H4 (cell line): Measurements from ENCODE around the gene NLRP12. TPM values are rescaled to one million over a fixed set of nuclear protein-coding genes. Genes with fewer than 3 reads are reported as not detected.
"Not testable (repeated sequence)": the region's sequence is repeated elsewhere in the genome, so short reads cannot be mapped to it uniquely, and the experiment has no call there.

ENCODE experiments used
- DNase-seq: peaks from one replicate; pipeline ENCODE4 v3.0.0-alpha.2; 2015; ENCODE audit warnings: low spot score
- total RNA-seq: library from RNA; depleted of rRNA; stranded (reverse); fragments of >200 nt; shearing (Covaris generic); gene quantifications from 2 replicates; pipeline ENCODE4 v1.2.3, GENCODE V29; 2014

The NLRP12 gene
- total RNA-seq, 1 experiment from 2014 or later = 0.31 TPM

DNA sequence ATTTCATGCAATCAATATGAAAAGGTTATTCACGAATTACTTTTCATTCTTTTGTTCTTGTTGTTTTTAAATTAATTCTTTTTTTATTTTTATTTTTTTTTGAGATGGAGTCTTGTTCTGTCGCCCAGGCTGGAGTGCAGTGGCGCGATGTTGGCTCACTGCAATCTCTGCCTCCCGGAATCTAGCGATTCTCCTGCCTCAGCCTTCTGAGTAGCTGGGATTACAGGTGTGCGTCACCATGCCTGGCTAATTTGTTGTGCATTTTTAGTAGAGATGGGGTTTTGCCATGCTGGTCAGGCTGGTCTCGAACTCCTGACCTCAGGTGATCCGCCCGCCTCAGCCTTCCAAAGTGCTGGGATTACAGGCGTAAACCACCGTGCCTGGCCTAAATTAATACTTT lies 16.1 kb upstream of the NLRP12 start:
- not testable (repeated sequence) for DNase-seq

DNA sequence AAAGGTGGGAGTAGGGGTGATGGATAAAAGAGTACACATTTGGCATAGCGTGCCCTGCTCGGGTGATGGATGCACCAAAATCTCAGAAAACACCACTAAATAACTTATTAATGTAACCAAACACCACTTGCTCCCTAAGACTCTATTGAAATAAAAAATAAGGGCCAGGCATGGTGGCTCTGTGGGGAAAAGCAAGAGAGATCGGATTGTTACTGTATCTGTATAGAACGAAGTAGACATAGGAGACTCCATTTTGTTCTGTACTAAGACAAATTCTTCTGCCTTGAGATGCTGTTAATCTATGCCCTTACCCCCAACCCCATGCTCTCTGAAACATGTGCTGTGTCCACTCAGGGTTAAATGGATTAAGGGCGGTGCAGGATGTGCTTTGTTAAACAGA lies 14.3 kb upstream of the NLRP12 start:
- not testable (repeated sequence) for DNase-seq

DNA sequence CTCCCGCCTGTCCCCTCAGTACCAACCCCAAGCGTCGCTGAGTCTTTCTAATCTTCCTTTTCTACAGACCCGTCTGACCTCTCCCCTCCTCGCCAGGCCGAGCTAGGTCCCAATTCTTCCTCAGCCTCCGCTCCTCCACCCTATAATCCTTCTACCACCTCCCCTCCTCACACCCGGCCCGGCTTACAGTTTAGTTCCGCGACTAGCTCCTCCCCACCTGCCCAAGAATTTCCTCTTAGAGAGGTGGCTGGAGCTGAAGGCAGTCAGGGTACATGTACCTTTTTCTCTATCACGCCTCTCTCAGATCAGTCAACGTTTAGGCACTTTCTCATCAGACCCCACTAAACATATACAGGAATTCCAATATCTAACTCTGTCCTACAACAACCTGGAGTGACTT lies 8.7 kb upstream of the NLRP12 start:
- DNase-seq = not testable (repeated sequence)

DNA sequence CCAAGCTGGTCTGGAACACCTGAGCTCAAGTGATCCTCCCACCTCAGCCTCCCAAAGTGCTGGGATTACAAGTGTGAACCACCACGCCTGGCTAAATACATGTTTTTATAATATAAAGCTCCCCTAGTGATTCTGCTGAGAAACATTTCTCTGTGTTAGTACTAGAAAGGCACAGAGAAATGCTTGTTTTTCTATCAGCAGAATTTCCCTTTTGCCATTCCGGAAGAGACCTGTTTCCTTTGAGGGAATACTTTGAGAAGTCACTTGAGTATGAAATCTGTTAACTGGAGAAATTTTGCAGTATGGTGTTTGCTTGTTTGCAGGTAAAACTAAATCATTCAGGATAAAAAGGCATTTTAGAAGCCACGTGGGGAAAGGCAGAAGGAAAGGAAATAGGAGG lies 4.4 kb upstream of the NLRP12 start:
- DNase-seq = no peak

DNA sequence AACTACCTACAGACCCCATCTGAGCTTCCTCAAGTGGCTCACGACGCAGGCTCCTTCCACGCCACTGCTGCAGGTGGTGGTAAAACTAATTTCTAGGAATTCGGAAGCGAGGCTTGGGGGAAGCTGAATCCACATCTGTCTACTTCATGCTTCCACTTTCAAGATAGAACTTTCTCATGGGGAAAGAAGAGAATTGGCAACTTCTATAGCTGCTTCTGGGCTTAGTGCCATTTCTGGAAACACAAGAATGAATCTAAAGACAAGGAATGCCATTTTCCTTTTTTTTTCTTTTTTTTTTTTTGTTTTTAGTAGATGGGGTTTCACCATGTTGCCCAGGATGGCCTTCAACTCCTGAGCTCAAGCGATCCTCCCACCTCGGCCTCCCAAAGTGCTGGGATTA lies 2.8 kb upstream of the NLRP12 start:
- DNase-seq = no peak

DNA sequence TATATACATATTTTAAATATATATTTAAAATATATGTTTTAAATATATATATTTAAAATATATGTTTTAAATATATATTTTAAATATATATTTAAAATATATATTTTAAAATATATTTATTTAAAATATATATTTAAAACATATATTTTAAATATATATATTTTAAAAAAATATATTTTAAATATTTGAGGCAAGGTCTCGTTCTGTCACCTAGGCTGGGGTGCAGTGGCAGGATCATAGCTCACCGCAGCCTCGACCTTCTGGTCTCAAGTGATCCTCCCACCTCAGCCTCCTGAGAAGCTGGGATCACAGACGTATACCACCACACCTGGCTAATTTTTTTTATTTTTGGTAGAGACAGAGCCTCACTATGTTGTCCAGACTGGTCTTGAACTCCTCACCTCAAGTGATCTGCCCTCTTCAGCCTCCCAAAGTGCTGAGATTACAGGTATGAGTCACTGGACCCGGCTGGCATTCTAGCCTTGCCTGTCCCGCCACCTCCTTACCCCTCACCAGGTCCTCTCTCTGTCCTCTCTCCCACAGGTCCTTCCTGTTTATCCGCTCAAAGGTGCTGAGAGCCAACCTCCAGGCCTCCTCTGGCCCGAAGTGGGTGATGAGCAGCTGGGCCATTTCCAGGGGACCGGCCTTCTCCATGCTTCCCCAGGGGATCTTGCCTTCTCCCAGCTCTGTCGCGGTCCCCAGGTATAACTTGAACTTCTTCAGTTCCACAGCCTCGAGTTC lies 564 bp downstream of the NLRP12 start:
- DNase-seq = no peak

DNA sequence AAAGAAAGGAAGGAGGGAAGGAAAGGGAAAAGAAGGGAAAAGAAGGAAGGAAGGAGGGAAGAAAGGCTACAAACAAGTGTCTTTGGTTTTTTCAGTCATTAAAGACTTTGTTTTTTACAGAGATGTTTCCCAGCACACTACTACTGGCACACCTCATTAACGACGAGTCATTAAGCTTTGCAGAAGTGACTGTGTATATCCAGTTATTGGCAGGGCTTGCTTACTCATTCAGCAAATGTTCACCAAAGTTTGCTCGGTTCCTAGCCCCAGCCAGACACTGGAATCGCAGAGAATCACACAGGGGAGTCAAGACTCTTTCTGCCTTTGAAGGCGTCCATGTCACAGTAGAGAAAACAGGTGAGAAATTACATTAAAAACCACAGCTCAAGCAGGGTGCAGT lies 4.3 kb downstream of the NLRP12 start:
- DNase-seq = no peak

DNA sequence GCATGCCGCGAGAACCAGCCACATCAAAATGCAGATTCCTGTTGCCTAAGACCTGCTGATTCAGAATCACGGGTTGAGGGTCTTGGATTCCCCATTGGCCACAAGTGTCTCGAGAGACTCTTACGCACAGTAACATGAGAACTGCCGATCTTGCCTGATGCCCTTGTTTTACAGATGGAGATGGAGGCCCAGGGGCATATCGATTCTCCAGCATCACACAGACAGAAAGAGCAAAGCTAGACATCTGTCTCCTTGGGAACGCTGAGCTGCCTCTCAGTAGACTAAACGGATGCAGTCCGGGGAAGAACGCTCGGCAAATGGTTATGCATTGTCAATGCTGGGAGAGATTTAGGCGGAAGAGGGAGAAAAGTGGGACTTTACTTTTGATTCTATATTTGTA lies 5.4 kb downstream of the NLRP12 start:
- no peak for DNase-seq

DNA sequence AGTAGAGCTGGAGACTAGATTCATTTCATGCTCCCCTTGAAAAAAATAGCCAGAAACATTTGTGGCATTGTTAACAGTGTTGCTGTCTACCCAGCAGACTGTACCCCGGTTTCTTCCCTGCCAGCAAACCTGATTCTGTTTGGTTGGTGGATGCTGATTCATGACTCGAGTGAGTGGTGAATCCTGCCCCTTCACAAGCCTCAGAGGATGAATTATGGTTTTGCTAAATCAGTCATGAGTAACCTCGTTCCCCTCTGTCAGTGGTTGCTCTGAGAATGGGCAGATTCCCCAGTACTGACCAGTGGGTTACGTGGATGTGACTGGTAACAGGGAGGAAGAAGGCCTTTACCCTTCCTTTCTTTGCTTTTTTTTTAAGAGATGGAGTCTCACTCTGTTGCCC lies 10.1 kb downstream of the NLRP12 start:
- DNase-seq = no peak

DNA sequence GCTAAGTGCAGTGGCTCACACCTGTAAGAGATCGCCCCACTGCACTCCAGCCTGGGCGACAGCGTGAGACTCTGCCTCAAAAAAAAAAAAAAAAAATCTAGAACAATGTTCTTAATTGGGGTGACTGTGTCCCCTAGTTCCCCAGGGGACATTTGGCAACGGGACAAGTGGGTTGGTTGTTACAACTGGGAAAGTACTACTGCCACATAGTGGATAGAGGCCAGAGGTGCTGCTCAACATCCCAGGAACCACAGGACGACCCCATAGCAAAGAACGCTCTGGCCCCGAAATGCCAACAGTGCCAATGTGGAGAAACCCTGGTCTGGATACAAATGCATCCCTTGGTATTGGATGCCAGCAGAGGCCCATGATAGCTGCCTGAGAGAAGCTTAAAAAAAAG lies 11.8 kb downstream of the NLRP12 start:
- DNase-seq = no peak

DNA sequence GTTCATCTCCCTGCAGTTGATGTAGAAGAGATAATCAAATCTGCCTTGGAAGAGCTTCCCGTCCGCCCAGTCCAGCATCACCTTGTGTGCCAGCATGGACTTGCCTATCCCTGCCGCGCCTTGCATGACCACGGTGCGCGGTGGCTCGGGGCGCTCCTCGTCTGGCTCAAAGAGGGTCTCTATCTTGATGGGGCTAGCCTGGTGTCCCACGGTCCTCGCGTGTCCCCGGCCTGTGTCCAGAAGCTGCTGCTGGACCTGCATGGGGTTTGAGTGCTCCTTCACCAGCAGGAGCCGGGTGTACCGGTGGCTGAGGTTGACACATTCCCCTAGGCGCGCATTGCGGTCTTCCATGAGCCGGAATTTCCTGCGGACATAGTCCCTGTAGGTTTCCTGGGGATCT lies 13.2 kb downstream of the NLRP12 start:
- no peak for DNase-seq

DNA sequence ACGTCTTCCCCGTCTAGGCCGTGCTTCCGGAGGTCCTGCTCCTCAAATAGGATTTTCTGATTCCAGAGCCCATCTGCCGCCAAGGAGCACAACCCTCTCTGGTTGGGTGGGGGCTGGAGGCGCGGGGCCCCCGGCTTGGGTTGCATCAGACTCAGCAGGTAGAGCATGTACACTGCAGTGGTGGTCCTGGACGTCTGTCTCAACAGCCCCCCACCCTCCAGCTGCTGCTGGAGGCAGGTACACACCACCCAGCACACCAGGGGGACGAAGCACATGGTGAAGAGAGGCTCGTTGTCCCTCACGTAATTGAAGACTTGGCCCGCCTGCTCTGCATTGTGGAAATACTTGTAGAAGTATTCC lies 13.9 kb downstream of the NLRP12 start:
- no peak for DNase-seq

DNA sequence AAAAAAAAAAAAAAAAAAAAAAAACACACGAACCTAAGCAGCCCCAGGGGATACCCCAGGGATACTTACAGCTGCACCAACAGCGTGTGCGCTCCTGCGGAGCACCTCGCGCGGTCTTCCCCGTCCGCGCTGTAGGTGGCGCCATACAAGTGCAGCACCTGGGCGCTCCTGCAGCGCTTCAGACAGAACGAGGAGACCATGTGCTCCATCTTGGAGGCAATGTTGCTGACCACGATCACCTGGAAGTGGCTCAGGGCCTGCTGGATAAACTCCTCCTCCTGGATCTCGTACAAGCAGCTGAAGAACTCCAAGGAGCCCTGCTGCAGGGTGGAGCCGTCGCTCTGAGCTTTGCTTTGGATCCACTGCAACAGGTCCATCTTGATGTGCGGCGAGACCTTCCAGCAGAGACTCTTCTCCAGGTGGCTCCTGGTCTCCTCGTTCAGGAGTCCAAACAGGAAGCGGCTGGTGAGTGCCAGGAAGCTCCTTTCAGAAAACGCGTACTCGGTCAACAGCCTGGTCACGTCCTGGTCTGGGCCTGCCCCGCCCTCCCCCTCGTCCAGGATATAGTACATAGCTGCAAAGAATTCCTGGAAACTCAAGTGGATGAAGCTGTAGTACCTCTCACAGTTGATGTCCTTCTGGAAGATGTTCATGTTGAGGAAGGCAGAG lies 14.5 kb downstream of the NLRP12 start:
- peak; percentile 38 for DNase-seq

DNA sequence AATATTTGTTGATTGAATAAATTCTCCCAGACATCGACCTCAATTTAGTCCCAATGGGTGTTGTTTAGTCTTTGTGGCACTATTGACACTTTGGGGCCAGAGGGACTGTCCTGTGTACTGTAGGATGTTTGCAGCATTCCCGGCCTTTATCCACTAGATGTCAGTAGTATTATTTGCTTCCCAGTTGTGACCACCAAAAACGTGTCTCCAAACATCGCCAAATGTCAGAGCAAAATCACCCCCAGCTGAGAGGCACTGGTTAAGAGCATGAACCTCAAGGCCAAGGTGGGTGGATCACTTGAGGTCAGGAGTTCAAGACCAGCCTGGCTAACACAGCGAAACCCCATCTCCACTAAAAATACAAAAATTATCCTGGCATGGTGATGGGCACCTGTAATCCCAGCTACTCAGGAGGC lies 15.4 kb downstream of the NLRP12 start:
- peak; percentile 67 for DNase-seq

DNA sequence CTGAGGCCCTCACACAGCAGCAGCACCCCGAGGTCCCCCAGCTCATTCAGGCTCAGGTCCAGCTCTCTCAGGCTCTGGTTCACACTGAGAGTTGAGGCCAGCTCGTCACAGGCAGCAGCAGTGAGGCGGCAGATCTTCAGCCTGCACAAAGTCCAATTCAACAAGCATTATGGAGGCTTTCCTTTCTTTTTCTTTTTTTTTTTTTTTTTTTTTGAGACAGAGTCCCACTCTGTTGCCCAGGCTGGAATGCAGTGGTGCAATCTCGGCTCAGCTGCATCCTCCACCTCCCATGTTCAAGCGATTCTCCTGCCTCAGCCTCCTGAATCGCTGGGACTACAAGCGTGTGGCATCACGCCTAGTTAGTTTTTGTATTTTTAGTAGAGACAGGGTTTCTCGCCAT lies 22.9 kb downstream of the NLRP12 start:
- DNase-seq = no peak

DNA sequence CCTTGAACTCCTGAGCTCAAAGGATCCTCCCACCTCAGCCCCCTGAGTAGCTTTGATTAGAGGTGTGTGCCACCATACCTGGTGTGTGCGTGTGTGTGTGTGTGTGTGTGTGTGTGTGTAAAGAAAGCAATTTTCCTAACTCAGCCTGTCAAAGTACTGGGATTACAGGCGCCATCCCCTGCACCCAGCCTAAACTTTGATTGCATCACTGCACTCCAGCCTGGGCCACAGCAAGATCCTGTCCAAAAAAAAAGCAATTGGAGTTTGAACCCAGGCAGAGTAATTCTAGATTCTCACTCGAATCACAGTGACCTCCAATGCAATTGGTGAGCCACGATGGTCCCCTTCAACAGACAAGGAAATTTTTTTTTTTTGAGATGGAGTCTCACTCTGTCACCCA lies 29.1 kb downstream of the NLRP12 start:
- DNase-seq = no peak

DNA sequence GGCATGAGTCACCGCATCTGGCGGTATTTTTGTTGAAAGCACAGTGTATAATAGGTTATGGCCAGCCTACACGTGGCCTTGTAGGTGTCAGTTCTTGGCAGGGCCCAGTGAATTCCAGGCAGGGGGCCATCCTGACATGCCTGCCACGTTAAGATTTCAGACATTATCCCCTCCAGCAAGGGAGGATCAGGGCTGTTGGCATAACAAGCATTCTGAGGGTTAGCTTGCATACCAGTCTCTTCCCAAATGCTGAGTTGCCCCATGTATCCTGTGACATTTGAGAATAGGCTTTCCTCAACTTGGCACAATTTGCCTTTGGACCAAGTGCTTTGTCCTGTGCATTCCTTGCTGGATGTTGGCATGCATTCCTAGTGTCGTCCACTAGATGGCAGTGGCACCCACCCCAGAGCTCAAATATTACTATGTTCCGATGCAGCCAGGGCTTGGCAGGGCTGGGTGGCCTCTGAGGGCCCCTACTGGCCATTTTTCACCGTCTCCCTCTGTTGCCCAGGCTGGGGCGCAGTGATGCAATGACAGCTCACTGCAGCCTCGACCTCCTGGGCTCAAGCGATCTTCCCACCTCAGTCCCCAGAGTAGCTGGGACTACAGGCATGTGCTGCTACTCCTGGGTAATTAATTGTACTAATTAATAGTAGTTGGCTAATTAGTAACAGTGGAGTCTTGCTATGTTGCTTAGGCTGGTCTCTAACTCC lies 31.2 kb downstream of the NLRP12 start:
- DNase-seq = peak; percentile 93

DNA sequence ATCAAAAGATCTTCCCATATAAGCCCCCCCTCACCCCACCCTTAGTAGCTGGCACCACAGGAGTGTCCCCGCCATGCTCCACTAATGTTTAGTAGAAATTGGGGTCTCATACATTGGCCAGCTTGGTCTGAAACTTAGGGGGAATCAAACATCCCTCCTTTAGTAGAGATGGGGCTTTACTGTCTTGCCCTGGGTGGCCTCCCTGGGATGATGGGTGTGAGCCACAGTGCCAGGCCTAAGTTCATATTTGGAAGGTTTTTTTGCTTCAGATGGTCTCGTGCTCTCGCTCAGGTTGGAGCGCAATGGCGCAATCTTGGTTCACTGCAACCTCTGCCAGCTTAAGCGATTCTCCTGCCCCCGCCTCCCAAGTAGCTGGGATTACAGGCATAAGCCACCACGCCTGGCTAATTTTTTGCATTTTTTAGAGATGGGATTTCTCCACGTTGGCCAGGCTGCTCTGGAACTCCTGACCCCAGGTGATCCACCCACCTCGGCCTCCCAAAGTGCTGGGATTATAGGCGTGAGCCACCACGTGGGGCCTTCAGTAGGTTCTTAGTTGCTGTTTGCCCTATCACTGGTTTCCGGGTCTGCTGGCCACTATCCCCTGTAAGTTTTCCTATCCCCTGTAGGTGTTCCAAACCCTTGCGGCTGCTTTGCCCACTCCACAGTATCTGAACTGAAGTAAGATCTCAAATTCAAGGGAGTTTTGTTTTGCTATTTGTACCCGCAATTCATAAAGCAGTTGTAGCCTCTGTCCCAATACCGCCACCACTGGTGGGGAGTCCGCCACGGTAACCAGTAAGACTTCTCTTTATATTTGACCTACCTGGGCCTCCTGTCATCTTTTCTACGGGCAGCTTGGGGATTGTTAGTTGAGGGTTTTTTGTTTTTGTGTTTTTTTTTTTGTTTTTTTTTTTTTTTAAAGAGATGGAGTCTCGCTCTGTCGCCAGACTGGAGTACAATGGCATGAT lies 34.1 kb downstream of the NLRP12 start:
- no peak for DNase-seq

DNA sequence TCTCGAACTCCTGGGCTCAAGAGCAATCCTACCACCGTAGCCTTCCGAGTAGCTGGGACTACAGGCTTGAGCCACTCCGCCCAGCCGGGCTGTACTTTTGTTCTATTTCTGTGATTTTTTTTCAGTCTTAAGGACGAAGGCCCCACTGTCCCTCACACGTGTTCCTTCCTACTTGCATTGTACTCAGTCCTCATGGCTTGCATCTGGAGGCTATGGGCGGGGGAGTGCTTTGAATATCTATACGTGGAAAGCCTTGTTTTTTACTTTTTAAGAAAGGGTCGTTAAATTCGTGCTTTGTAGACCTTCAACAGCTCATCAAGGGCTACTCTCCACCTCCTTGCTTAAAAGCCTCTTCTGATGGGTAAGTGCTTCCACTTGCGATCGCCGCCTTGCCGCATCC lies 36.8 kb downstream of the NLRP12 start:
- DNase-seq = no peak

DNA sequence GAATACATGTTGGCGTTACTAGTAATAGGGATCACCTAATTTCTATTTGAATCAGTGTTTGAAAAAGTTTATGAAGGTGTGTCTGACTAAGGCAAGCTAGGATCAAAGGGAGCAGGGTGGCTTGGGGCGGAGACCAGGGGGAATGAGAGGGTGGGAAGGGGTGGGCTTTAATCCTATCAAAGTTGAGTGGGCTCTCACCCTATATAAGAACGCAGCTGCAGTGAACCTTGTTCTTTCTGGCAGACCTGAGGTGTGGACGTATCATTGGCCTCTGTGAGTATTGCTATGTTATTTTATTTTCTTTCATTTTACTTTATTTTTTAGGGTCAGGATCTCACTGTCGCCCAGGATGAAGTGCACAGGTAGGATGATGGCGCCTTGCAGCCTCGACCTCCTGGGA lies 37.4 kb downstream of the NLRP12 start:
- no peak for DNase-seq

DNA sequence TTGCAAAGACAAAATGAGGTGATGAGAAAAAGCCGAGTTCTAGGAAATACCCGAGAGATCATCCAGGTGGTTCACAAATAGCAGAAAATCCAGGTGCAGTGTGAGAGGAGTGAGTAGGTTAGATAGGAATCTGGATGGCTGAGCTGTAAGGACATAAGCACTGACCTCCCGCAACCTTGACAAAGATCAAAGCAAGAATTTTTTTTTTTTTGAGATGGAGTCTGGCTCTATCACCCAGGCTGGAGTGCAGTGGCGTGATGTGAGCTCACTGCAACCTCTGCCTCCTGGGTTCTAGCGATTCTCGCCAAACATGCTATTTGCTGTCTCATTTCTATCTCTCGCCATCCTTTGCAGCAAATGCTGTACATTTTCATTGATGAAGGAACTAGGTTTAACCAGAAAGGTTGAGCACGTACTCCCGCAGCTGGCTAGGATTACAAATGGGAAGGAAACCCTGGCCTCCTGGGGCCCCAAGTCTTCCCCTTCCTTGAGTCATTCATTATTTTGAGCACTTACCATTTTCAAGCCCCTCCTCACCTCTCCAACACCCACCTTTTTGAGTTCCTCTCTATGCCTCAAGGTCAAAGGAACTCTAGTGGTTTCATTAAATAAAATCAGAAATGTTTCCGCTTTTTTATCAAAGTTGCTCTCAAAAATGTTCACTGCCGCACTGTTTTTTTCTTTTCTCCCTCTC lies 38.8 kb downstream of the NLRP12 start:
- DNase-seq = no peak
